HG03442 (cell line): ENCODE results near the gene SPTBN2.
A peak's percentile ranks its signal among the peaks of the same experiment; 100 is the strongest.

Experiments
- ATAC-seq: cut with Tn5 transposase; IDR thresholded peaks from one replicate; pipeline ENCODE4 v1.9.1; 2021; ENCODE audit warnings: mild to moderate bottlenecking, moderate library complexity; ENCODE audit not compliant: unreplicated experiment

SPTBN2 gene

DNA sequence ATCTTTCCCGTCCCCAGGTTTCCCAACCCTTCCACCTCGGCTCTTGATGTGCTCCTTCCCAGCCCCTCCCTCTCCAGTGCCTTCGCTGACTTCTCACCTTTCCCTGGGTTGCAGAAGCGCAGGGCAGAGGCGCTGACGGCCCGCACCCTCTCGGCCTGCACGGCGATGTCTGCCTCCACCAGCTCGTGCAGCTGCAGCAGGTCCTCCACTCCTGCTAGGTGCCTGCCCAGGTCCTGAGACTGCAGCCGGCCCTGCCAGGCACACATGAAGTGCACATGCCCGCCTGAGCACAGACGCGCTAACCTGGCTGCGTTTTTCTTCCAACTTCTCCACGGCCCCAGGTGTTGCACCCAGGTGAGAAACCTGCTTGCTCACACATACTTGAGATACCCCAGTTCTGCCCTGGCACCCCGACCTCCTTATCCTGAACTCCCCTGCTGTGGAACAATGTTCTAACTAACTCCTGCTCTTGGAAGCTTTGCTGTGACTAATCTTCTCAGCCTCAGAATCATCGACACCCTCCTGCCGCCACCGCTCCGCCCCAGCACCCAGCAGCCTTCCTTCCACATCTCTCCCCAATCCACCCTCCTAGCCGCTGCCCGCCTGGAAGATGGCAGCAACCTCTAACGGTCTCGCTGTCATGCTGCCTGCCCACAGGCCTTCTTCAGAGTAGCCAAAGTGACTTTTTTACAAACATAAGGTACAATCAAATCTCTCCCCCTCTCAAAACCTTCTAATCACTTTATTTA, 23.3 kb downstream of the SPTBN2 start:
- no peak for ATAC-seq

DNA sequence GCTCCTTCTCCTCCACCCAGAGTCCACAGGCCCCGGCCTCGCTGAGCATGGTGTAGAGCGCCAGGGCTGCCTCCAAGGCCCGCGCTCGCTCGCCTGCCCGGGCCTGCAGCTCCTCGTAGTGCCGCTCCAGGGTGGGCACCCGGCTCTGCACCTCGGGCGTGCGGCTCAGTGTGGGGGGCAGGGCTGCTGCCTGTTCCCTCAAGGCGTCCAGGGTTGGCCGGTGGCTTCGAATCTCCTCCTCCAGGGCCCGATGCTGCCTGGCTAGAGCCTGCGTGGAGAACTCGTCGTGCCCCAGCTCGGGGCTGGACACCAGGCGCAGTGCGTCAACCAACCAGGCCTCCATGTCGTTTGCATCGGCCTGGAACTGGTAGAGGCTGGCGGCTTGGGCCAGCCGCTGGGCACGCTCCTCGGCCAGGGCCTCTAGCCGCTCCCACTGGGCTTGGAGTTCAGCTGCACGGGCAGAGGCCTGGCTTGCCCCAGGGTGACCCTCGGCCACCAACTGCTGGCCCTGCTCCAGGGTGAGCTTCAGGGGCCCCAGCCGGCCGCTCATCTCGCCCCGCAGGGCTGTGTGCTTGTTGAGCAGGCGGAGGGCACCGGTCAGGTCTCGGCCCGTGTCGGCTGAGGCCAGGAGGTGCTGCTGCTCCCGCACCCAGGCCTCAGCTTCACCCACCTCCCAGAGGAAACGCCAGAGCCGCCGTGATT, 24.2 kb downstream of the SPTBN2 start:
- no peak for ATAC-seq

DNA sequence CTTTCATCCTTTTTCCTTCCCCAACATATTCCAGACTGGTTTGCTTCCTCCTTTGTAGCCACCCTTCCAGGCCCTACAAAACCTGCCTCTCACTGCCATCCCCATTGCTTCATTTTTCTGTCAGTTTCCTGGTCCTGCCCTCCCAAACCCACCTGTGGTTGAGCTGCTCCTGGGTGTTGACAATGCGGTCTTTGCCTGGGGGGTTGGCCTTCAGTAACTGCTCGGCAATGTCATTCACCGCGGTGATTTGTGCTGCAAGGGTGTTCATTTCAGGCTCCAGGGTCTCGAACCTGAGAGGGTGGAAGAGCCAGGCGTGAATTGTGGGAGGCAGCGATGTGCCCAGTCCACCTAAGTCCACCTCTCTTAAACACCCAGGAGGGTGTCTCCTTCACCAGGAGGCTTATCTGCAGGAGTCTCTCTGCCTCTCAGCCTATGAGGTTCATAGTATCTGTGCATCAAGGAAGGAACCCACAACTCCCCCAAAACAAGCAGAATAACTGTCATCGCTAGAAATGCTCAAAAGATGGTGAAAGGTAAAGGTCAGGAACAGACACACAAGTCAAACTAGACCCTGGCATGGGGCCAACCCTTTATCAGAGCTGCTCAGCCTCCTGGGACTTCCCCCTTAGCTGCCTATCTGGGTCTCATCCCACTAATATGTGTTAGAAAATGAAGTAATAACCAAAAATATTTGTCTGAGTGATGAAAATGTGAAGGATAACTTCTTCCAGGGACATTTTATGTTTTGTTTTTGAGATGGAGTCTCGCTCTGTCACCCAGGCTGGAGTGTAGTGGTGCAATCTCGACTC, 27.4 kb downstream of the SPTBN2 start:
- no peak for ATAC-seq

DNA sequence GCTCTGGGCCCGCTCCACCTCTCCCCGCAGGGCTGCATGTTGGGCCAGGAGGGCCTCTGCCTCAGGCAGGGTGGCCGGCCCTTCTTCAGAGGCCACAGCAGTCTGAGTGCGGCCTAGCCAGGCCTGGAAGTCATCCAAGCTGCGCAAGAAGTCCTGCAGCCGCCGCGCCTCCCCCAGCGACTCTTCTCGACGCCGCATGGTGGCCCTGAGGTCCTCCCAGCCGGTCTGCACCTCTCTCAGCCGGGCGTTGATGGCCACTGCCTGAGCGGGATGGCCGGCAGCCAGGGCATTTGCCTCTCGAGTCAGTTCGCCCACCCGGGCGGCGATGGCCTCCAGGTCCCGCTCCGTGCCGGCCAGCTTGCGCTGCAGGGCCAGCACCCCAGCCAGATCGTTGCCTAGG, 28.3 kb downstream of the SPTBN2 start:
- ATAC-seq, result no peak

DNA sequence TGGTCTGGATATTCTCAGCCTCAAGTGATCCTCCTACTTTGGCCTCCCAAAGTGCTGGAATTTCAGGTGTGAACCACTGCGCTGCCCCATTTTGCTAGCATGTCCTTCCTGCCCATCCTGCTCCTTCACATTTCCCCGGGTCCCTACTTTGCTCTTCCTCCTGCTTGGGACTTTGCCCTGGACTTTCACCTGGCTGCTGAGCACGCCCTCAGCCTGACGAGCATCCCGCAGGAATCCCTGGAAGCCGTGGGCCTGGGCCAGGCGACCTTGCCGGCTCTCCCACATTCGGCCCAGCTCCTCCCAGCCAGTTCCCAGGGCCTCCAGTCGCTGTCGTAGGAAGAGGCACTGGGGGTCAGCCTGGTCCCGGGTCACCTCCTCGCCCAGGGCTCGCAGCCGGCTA, 28.7 kb downstream of the SPTBN2 start:
- ATAC-seq, result no peak

DNA sequence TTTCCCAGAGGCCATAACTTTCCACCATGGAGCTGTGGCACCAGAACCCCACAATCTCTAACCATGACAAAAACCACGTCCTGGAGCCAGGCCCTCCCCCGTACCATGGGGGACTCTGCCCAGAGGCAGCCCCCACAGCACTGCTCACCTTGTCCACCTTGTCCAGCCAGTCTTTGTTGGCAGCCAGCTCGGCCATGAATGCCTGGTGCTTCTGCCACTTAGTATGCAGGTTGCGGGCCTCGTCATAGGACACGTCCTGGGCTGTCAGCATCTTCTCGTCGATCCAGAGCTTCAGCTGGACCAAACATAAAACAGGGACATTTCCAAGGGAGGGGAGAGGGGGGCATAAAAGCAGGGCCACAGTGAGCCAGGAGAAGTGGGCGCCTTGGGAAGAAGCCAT, 30.5 kb downstream of the SPTBN2 start:
- ATAC-seq, result no peak

DNA sequence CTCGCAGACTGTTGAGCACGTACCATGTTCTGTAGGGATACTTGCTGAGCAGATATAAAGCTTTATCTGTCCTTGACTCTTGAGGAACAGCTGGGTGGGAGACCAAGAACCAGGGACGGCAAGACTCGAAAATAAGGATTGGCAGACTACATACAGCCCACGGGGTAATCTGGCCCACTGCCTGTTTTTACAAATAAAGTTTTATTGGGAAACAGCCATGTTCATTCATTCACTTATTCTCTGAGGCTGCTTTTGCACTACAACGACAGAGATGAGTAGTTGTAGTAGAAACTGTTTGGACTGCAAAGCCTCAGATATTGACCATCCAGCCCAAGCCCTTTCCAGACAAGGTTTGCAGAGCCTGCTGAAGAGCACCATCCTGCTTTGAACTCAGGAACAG, 31.0 kb downstream of the SPTBN2 start:
- no peak for ATAC-seq

DNA sequence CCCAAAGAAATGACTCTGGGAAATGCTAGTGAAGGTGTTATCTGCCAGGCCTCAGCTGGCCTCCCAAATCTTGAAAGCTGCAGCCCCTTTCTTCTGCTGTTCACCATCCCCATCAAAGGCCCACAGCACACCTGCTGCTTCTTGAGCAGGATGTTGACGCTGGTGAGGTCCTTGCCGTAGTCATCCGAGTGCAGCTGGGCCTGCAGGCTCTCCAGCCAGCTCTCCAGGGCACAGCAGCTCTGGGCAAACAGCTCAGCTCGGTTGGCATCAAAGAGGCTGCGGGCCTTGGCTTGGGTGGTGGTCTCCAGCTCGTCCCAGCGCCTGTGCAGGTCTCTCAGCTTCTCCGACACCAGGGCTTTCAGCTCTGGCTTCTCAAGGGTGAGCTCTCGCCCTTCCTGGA, 32.9 kb downstream of the SPTBN2 start:
- ATAC-seq, result no peak

DNA sequence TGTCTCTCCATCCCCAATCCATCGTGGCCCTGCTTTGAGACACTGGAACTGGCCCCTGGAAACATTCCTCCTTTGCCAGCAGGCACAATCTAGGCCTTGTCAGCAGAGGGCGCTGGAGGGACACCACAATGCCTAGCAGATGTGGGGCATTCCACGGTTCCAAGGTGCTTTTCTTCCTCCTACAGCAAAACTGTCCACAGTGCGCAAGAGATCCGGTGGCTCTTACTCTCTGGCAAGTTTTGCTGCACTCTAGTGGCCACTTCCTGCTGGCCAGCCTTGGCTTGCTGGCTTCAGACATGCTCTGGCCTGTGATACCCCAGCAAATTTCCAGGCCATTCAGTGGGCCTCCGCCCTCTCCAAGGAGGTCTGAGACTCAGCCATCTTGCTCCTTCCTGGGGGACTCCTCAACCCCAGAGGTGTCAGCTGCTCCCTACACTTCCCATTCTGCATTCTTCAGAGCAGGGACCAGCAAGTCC, 34.2 kb downstream of the SPTBN2 start:
- peak; percentile 49 for ATAC-seq

DNA sequence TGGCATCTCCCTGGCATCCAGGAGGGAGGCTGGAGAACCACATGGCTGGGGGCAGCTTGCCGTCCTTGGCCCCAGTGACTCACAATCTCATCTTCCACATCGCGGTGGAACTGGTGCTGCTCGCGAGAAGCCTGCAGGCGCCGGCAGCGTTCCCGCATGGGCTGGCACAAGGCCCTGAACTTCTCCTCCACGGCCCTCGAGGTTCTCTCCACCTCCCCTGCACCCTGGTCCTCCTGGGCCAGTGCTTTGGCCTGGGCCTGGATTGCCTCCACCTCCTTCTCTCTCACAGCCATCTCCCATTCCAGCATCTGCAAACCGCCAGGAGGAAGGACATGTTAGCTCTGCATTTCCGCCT, 35.0 kb downstream of the SPTBN2 start:
- no peak for ATAC-seq

DNA sequence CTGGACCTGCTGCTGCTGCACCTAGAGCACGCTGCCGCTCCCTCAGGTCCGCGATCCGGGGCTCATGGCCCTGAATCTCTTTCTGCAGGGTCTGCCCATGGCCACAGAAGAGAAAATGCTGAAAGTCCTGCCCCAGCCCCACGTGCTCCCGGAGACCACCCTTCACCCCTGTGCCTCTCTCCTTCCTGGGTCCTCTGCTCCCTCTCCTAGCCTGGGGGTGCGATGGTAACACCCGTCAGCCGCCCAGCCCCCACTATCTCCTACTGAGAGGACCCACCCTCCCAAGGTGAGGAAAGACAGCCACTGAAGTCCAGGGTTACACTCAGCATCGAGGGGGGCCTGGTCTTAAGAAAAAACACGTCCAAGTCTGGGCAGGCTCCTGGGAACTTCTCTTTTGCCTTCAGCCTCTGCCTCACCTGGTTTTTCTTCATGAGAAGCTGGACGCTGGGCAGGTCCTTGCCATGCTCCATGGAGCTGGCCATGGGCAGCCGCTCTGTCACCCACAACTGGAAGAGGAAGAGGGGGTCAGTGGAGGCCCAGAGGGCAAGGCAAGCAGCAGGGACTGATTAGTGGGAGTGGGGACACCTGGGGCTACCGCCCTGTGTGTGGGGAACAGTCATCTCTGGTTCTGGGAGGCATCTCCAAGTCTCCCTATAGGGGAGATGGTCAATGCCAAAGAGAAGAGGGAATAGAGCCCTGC, 35.5 kb downstream of the SPTBN2 start:
- no peak for ATAC-seq

DNA sequence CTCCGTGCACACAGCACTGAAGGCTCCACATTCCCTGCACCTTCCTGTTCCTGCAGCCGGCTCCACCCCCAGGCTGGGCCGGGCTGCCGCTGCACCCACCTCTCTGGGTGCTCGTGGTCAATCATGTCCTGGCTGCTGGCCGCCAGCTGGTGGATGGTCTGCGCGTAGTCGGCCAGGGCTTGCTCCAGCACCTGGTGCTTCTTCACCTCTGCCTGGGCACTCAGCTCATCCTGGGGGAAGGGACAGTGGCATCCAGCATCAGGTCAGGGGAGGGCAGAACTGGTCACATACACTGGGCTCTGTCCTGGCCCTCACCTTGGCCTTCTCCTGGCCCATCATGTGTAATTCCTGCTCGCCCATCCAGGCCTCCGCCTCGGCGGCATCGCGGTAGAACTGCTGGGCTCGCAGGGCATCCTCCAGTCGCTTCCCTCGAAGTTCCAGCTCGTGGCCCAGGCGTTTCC, 36.1 kb downstream of the SPTBN2 start:
- no peak for ATAC-seq

DNA sequence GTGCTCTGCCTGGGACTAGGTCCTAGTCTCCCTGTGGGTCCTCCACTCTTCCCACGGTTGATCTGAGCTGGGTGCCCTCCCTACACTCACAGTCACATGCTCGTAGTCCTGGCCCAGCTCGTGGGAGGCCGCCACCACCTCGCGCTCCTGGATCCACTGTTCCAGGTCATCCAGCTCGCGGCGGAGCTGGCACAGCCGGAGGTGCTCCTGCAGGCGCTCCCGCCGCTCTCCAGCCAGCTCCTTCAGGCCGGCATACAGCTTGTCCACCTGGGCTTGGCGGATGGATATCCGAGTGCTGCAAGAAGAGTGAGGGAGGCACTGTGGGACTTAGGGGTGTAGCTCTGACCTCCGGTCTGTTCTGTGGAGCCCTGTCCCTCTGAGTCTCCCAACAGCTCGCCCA, 36.6 kb downstream of the SPTBN2 start:
- ATAC-seq, result no peak

DNA sequence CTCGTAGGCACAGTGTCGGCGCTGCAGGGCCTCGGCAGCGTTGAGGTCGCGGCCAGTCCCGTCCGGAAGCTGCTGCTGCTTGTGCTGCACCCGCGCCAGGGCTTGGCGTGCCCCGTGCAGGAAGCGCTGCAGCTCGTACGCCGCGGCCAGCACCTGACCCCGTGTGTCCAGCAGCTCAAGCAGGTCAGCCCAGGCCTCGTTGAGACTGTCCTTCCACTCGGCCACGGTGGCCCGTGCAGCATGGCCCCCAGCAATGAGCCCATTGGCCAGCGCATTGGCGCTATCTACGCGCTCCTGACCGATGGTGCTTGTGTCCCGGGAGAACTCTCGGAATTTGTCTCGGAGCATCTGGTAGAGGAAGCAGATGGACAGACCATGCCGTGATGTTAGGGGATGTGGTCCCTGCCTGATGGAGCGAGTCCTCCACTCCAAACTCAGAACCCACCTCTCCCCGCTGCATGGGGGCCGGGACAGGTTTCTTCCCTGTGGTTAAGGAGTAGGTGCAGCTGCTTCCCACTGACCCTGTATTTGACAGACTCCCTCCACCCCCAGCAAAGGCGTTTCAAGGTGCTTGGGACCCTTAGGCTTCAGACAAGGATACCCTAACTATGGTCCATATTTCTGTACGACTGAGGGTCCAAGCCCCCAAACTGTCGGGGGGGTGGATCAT, 37.6 kb downstream of the SPTBN2 start:
- ATAC-seq, result no peak

DNA sequence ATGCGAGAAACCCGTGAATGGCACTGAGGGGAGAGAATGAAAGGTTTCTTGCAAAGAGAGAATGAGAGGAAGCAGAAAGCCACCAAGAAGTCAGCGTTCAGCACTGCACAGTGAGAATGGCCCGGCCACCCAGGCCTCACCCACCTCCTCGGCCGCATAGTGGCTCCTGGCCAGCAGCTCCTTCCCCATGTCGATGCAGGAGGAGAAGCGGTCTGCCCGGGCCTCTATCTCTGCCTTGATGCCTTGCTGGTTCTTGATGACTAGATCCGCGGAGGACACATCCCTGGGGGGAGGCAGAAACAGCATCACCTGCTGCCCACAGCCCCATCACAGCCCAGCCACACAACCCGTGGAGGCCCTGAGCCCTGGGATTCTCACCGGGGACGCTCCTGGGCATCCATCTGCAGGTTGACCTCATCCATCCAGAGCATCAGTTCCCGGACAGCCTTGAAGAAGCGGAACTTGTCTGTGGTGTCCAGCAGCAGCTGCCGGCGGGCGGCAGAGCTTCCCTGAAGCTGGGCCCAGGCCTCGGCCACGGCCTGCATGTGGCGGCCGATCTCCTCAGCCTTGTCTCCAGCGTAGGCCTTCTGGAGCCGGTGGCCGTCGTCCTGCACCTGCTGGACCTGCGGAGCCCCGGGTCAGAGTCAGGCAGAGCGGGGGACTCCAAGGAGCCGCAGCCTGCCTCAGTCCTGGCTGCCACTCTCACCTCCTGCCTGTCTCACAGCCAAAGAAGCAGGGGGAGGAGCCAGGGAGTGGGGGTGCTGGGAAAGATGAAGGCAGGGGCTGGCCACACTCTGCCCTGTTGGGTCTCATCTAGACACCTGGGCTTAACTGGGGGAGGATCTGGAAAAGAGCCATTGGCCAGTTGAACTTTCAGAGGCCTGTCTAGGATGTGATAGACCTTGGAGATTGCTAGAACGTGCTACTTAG, 39.1 kb downstream of the SPTBN2 start:
- no peak for ATAC-seq

DNA sequence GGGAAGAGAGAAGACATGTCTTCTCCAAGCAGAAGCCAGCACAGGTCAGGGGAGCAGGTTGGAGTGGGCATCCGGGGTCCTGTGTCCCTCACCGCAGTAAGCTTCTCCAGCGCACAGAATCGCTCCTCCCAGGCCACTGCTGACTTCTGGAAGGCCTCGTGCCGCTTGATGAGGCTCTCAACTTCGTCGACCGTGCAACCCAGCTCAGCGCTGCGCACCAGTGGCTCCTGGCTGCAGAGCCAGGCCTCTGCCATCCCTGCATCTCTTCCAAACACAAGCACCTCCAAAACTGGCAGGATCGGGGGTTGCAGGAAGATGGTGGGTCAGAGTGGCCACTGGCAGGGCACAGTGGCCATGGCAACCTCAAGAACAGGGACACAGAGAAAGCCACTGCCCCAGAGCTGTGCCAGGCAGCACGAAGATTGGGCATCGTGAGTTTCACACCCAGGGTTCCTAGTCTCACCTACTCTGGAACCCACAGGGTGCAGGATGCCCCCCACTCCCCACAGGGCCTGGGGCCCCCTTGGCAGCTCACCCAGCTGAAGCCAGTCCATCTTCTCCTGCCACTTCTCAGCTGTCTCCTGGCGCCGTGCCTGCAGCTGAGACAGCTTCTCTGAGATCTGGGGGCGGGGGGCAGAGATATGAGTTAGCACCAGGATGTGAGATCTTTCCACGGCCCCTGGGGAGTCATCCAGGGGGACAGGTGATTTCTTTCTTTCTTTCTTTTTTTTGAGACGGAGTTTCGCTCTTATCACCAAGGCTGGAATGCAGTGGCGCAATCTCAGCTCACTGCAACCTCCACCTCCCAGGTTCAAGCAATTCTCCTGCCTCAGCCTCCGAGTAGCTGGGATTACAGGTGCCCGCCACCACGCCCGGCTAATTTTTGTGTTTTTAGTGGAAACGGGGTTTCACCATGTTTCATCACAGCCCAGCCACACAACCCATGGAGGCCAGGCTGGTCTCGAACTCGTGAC, 40.2 kb downstream of the SPTBN2 start:
- no peak for ATAC-seq

DNA sequence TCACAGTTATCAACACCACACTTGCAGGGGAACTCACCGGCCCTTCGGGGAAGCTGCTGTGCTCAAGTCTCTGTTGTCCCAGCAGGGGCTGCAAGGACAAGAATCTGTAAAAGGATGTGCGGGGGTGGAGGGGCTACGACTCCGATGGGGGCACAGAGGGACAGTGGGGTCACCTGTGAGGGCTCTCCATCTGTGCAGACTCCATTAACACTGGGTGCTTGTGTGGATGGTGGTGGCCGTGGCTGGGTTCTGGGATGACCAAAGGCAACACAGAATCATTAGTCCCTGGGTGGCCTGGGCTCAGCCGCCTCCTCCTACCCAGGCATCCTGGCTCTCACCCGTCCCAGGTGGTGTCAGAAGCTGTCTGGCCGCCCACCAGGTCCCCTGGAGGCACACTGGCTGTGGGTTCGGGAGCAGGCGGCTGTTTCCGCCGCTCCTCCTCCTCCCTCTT, 41.2 kb downstream of the SPTBN2 start:
- no peak for ATAC-seq
